Measurements from ENCODE around the gene TBC1D8.

TBC1D8 gene

DNA sequence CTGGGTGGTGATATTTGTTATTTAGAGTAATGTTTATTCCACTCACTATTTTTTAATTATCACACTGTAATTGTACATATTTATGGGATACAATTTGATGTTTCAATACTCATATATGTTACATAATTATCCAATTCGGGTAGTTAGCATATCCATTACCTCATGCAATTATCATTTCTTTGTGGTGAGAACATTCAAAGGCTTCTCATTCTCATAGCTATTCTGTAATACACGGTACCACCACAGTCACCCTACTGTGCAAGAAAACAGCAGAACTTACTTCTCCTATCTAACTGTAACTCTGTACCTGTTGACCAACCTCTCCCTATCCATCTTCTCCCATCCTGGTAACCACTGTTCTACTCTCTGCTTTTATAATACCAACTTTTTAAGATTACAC is 4.6 kb downstream of the TBC1D8 start:
- H3K4me3 ChIP-seq (ENCODE audit: low read length), result no peak overlapping the region
- H3K27ac ChIP-seq (ENCODE audit: low read depth, low read length), result no peak overlapping the region
- no peaks in the 10 kb centered on the region for H4K20me1 ChIP-seq (ENCODE audit: control insufficient read depth, insufficient read depth, low read depth, low read length)
- no peaks in the 10 kb centered on the region for H3K36me3 ChIP-seq (ENCODE audit: control insufficient read depth, low read length)
- H3K4me1 ChIP-seq (ENCODE audit: control insufficient read depth, low read length), result peaks cover under 1% of the 10 kb centered on the region; the same call in 1 of the 2 replicates
- H3K27me3 ChIP-seq (ENCODE audit: control insufficient read depth, low read length), result peaks cover 35% of the 10 kb centered on the region
- H3F3A ChIP-seq (ENCODE audit: control insufficient read depth, insufficient read depth), result no peaks in the 10 kb centered on the region
- no peak overlapping the region for H3K4me2 ChIP-seq (ENCODE audit: low read length)
- no peaks in the 10 kb centered on the region for H3K9me3 ChIP-seq (ENCODE audit: control insufficient read depth, insufficient read depth, low read length)
- H3K9me2 ChIP-seq (replicated peaks; ENCODE audit: control insufficient read depth, low read length), result no peaks in the 10 kb centered on the region
- no peaks in the 10 kb centered on the region for H3K79me2 ChIP-seq (ENCODE audit: control insufficient read depth, low read length)
- TF ChIP-seq EZH2phosphoT487 (IDR thresholded peaks at IDR 0.05; ENCODE audit: borderline replicate concordance, low read length), result no peak
- TF ChIP-seq, protein P1, sequence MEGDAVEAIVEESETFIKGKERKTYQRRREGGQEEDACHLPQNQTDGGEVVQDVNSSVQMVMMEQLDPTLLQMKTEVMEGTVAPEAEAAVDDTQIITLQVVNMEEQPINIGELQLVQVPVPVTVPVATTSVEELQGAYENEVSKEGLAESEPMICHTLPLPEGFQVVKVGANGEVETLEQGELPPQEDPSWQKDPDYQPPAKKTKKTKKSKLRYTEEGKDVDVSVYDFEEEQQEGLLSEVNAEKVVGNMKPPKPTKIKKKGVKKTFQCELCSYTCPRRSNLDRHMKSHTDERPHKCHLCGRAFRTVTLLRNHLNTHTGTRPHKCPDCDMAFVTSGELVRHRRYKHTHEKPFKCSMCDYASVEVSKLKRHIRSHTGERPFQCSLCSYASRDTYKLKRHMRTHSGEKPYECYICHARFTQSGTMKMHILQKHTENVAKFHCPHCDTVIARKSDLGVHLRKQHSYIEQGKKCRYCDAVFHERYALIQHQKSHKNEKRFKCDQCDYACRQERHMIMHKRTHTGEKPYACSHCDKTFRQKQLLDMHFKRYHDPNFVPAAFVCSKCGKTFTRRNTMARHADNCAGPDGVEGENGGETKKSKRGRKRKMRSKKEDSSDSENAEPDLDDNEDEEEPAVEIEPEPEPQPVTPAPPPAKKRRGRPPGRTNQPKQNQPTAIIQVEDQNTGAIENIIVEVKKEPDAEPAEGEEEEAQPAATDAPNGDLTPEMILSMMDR (IDR thresholded peaks at IDR 0.05; ENCODE audit: low read depth, low read length, poor library complexity, severe bottlenecking), result no peak

DNA sequence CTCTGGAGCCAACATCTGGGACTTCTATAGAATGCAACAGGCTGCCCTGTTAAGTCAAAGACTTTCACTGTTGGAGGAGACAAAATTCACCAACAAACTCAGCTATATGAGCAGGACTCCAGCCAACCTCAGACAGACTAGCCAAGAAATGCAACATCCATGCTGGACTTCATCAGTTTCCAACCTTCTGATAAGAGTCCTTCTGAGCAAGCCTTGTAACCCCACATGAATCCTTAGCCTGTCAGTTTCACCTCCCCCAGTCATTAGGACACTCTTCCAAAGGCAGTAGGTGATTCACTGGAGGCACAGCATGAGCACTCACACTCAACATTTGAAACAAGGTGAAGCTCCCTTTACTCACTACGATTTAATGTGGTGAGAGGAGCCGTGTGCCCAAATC is 5.8 kb downstream of the TBC1D8 start:
- Histone ChIP-seq H3K79me2 (ENCODE audit: control insufficient read depth, low read length) (no peaks in the 10 kb centered on the region), H3K27ac (ENCODE audit: low read depth, low read length) (no peak overlapping the region), H3K9me2 (replicated peaks; ENCODE audit: control insufficient read depth, low read length) (no peaks in the 10 kb centered on the region), H3K9me3 (ENCODE audit: control insufficient read depth, insufficient read depth, low read length) (no peaks in the 10 kb centered on the region), H4K20me1 (ENCODE audit: control insufficient read depth, insufficient read depth, low read depth, low read length) (no peaks in the 10 kb centered on the region), H3K4me2 (ENCODE audit: low read length) (no peak overlapping the region), H3K4me1 (ENCODE audit: control insufficient read depth, low read length) (no peaks in the 10 kb centered on the region), H3F3A (ENCODE audit: control insufficient read depth, insufficient read depth) (no peaks in the 10 kb centered on the region), H3K4me3 (ENCODE audit: low read length) (no peak overlapping the region), H3K36me3 (ENCODE audit: control insufficient read depth, low read length) (no peaks in the 10 kb centered on the region), H3K27me3 (ENCODE audit: control insufficient read depth, low read length) (peaks cover 31% of the 10 kb centered on the region)
- TF ChIP-seq, protein P1 (IDR thresholded peaks at IDR 0.05; ENCODE audit: low read depth, low read length, poor library complexity, severe bottlenecking), result no peak
- no peak for TF ChIP-seq EZH2phosphoT487 (IDR thresholded peaks at IDR 0.05; ENCODE audit: borderline replicate concordance, low read length)

DNA sequence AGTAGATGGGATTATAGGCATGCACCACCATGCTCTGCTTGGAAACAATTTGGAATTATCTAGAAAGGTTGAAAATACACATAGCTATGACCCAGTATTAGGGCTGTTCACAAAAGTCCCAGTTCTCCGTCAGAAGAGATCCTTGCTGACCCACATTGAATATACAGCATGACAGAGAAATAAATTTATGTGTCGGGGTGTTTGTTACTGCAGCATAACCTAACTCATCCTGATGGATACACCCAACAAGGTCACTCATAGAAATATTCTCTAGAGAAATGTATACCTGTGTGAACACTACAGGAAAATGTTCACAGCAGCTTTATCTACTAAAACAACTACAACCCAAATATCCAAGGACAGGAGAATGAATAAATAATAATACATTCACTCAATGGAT is 9.0 kb downstream of the TBC1D8 start:
- TF ChIP-seq, protein P1 (IDR thresholded peaks at IDR 0.05; ENCODE audit: low read depth, low read length, poor library complexity, severe bottlenecking), result no peak
- no peak for TF ChIP-seq EZH2phosphoT487 (IDR thresholded peaks at IDR 0.05; ENCODE audit: borderline replicate concordance, low read length)
- no peak overlapping the region for H3K27ac ChIP-seq (ENCODE audit: low read depth, low read length)
- H3K9me3 ChIP-seq (ENCODE audit: control insufficient read depth, insufficient read depth, low read length), result no peaks in the 10 kb centered on the region
- H3F3A ChIP-seq (ENCODE audit: control insufficient read depth, insufficient read depth), result no peaks in the 10 kb centered on the region
- no peaks in the 10 kb centered on the region for H3K36me3 ChIP-seq (ENCODE audit: control insufficient read depth, low read length)
- no peaks in the 10 kb centered on the region for H4K20me1 ChIP-seq (ENCODE audit: control insufficient read depth, insufficient read depth, low read depth, low read length)
- H3K4me2 ChIP-seq (ENCODE audit: low read length), result no peak overlapping the region
- no peaks in the 10 kb centered on the region for H3K79me2 ChIP-seq (ENCODE audit: control insufficient read depth, low read length)
- H3K4me1 ChIP-seq (ENCODE audit: control insufficient read depth, low read length), result no peaks in the 10 kb centered on the region
- no peaks in the 10 kb centered on the region for H3K9me2 ChIP-seq (replicated peaks; ENCODE audit: control insufficient read depth, low read length)
- H3K4me3 ChIP-seq (ENCODE audit: low read length), result no peak overlapping the region
- H3K27me3 ChIP-seq (ENCODE audit: control insufficient read depth, low read length), result peaks cover 17% of the 10 kb centered on the region

Measured in DOHH2 (cell line).